Panc1 (cell line): ENCODE data around the gene SLC7A1.

ENCODE experiments used
- POLR2AphosphoS5 ChIP-seq: IDR thresholded peaks from 2 replicates; pipeline ENCODE4 v1.6.1; 2012; ENCODE audit warnings: mild to moderate bottlenecking, low read depth, low read length, moderate library complexity
- TCF7L2 ChIP-seq: IDR thresholded peaks from 2 replicates; pipeline ENCODE4 v1.6.1; 2011; ENCODE audit warnings: mild to moderate bottlenecking, low read depth, low read length, inconsistent platforms
- TF ChIP-seq, protein P1 (sequence below): fragments of 450-650 bp; IDR thresholded peaks from 2 replicates; pipeline ENCODE4 v1.5.1; 2017; ENCODE audit warnings: mild to moderate bottlenecking
- TF ChIP-seq, protein P2 (sequence below), 2 experiments: IDR thresholded peaks; 2 replicates each; pipeline ENCODE4 v1.6.1; 2011 to 2012; ENCODE audit warnings: low read depth in 2 of 2, control low read depth in 1 of 2, low read length in 1 of 2, mild to moderate bottlenecking in 1 of 2, moderate library complexity in 1 of 2; ENCODE audit not compliant: insufficient read depth in 1 of 2

- TF ChIP-seq, protein P1, sequence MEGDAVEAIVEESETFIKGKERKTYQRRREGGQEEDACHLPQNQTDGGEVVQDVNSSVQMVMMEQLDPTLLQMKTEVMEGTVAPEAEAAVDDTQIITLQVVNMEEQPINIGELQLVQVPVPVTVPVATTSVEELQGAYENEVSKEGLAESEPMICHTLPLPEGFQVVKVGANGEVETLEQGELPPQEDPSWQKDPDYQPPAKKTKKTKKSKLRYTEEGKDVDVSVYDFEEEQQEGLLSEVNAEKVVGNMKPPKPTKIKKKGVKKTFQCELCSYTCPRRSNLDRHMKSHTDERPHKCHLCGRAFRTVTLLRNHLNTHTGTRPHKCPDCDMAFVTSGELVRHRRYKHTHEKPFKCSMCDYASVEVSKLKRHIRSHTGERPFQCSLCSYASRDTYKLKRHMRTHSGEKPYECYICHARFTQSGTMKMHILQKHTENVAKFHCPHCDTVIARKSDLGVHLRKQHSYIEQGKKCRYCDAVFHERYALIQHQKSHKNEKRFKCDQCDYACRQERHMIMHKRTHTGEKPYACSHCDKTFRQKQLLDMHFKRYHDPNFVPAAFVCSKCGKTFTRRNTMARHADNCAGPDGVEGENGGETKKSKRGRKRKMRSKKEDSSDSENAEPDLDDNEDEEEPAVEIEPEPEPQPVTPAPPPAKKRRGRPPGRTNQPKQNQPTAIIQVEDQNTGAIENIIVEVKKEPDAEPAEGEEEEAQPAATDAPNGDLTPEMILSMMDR = no peak
- TF ChIP-seq POLR2AphosphoS5 (no peak), TCF7L2 (no peak)
- TF ChIP-seq, protein P2, sequence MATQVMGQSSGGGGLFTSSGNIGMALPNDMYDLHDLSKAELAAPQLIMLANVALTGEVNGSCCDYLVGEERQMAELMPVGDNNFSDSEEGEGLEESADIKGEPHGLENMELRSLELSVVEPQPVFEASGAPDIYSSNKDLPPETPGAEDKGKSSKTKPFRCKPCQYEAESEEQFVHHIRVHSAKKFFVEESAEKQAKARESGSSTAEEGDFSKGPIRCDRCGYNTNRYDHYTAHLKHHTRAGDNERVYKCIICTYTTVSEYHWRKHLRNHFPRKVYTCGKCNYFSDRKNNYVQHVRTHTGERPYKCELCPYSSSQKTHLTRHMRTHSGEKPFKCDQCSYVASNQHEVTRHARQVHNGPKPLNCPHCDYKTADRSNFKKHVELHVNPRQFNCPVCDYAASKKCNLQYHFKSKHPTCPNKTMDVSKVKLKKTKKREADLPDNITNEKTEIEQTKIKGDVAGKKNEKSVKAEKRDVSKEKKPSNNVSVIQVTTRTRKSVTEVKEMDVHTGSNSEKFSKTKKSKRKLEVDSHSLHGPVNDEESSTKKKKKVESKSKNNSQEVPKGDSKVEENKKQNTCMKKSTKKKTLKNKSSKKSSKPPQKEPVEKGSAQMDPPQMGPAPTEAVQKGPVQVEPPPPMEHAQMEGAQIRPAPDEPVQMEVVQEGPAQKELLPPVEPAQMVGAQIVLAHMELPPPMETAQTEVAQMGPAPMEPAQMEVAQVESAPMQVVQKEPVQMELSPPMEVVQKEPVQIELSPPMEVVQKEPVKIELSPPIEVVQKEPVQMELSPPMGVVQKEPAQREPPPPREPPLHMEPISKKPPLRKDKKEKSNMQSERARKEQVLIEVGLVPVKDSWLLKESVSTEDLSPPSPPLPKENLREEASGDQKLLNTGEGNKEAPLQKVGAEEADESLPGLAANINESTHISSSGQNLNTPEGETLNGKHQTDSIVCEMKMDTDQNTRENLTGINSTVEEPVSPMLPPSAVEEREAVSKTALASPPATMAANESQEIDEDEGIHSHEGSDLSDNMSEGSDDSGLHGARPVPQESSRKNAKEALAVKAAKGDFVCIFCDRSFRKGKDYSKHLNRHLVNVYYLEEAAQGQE (IDR thresholded peaks at IDR 0.05; ENCODE audit: insufficient read depth in 1 of 2, low read depth in 2 of 2, low read length in 1 of 2) = no peak
Observed at GRCh38 chr13:29493796-29494195, 101.7 kb downstream of the SLC7A1 start.
